Measurements from ENCODE around the gene AQP12B.

The AQP12B gene

DNA sequence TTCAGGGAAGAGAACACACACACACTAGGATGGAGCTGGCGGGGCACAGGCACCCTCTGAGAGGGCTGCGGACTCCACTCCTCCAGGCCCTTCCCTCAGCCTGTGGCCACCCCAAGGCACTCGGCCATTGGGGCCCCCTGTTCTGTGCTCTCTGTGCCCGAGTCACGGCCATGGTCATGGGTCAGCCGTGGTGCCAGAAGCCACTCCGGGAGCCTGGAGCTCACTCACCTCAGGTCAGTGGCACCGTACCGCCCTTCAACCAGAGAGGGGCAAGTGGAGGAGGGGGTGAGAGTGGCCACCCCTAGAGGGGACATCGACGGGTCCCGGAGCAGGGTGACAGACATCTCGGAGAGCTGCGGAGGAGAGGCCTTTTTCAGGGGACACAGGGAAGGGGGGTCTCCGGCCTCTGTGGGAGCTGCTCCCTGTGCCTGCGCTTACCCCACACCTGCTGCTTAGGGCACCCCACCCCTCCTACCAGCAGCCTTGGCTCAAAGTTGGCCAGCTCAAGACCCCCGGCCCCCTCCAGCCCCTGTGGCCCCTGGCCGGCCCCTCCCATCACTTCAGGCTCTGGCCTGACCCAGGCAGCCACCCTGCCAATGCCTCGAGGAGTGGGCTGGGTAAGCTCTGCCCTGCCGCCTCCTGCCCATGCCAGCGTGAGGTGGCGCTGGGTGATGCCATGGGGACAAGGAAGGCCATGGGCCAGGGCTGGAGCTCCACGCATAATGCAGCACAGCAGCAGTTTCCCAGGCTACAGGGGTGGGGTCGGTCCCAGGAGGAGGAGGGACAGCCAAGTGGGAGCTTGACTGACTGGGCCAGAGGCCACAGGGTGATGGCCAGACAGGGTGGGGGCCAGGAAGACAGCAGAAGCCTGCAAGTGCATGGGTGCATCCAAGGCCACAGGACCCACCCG is 38.3 kb upstream of the AQP12B start:
- H3K4me2 ChIP-seq (ENCODE audit: low read length) = no peak overlapping the region
- H3K9me3 ChIP-seq (ENCODE audit: insufficient read depth, low read length) = no peaks in the 10 kb centered on the region
- H3K9ac ChIP-seq (ENCODE audit: low read length) = no peak overlapping the region
- no peaks in the 10 kb centered on the region for H3K4me1 ChIP-seq (ENCODE audit: low read length)
- no peak for TF ChIP-seq EZH2phosphoT487 (IDR thresholded peaks at IDR 0.05; ENCODE audit: low read depth)
- TF ChIP-seq, protein P1, sequence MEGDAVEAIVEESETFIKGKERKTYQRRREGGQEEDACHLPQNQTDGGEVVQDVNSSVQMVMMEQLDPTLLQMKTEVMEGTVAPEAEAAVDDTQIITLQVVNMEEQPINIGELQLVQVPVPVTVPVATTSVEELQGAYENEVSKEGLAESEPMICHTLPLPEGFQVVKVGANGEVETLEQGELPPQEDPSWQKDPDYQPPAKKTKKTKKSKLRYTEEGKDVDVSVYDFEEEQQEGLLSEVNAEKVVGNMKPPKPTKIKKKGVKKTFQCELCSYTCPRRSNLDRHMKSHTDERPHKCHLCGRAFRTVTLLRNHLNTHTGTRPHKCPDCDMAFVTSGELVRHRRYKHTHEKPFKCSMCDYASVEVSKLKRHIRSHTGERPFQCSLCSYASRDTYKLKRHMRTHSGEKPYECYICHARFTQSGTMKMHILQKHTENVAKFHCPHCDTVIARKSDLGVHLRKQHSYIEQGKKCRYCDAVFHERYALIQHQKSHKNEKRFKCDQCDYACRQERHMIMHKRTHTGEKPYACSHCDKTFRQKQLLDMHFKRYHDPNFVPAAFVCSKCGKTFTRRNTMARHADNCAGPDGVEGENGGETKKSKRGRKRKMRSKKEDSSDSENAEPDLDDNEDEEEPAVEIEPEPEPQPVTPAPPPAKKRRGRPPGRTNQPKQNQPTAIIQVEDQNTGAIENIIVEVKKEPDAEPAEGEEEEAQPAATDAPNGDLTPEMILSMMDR (IDR thresholded peaks at IDR 0.05; ENCODE audit: low read depth, low read length) = no peak
- no peak overlapping the region for H3K4me3 ChIP-seq (ENCODE audit: low read length)
- no peaks in the 10 kb centered on the region for H3K36me3 ChIP-seq (replicated peaks; ENCODE audit: low read depth, low read length)
- H4K20me1 ChIP-seq (ENCODE audit: insufficient read depth, low read length) = no peaks in the 10 kb centered on the region
- no peaks in the 10 kb centered on the region for H3K27me3 ChIP-seq (ENCODE audit: low read depth, low read length)
- no peaks in the 10 kb centered on the region for H3K79me2 ChIP-seq (ENCODE audit: low read length)
- H3K27ac ChIP-seq (ENCODE audit: low read length) = no peak overlapping the region
- no peak overlapping the region for H2AFZ ChIP-seq (ENCODE audit: low read depth, low read length)

DNA sequence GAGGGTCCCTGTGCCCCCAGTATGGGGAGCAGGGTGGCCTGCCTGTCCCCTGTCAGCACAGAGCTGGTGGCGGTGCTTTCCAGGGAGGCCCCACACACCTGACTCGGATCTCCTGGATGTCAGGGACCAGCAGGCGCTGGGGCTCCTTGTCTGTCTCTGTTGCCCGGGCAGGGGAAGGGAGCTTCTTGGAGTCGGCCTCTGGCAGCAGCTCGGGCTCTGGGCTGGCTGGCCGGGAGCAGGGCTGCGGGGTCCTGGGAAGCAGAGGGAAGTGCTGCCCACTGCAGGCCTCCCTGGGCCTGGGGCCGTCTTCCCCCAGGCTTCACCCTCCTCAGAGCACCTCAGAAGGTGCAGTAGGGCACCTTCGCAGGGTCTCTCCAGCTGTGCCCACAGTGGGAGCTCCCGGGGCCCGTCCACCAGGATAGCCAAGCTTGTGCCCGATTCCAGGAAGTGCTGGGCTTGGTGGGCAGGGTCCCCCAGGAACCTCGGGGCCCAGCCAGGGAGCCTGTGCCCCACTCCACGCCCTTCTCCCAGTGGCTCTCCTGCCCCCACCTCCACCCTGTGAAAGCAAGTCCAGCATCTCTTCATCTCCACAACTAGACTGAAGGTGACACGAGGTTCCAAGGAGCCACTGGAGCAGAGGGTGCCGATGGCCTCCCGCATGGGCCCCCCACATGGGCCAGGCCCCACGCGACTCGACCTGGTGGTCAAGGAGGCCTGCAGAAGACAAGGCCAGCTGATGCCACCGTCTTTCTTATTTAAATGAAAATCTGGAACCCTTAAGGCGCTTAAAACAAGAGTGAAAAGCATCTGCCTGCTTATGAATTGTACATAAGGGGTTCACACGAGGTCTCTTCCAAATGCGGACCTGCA is 37.2 kb upstream of the AQP12B start:
- Histone ChIP-seq H4K20me1 (ENCODE audit: insufficient read depth, low read length) (no peaks in the 10 kb centered on the region), H3K9ac (ENCODE audit: low read length) (no peak overlapping the region), H3K9me3 (ENCODE audit: insufficient read depth, low read length) (no peaks in the 10 kb centered on the region), H3K27me3 (ENCODE audit: low read depth, low read length) (no peaks in the 10 kb centered on the region), H3K79me2 (ENCODE audit: low read length) (no peaks in the 10 kb centered on the region), H2AFZ (ENCODE audit: low read depth, low read length) (no peak overlapping the region), H3K4me1 (ENCODE audit: low read length) (no peaks in the 10 kb centered on the region), H3K4me2 (ENCODE audit: low read length) (no peak overlapping the region), H3K36me3 (replicated peaks; ENCODE audit: low read depth, low read length) (no peaks in the 10 kb centered on the region), H3K4me3 (ENCODE audit: low read length) (no peak overlapping the region), H3K27ac (ENCODE audit: low read length) (no peak overlapping the region)
- no peak for TF ChIP-seq EZH2phosphoT487 (IDR thresholded peaks at IDR 0.05; ENCODE audit: low read depth)
- TF ChIP-seq, protein P1 (IDR thresholded peaks at IDR 0.05; ENCODE audit: low read depth, low read length) = no peak

DNA sequence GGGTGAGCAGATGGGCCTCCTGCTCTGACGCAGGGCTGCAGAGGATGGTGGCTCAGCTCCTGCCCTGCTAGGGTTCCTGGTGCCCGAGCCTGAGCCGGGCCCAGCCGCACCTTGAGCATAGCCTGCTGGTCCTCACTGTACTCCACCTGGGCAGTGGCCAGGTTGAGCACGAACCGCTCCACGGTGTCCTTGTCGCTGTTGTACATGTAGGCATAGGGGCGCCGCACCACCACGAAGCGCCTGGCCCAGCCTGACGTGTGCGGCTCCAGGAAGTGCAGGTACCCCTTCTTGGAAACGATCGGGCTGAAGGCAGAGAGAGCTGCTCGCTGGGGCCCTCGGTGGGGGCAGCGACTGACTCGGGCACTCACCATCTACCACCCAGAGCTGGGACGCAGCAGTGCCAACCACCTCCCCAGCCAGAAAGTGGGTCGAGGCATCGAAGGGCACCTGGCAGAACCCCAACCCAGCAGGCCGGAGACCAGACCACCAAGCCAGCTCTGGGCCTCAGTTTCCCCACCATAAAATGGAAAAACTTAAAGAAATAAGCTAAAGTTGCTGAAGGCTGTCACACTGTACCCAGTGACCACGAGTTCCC is 36.3 kb upstream of the AQP12B start:
- H3K79me2 ChIP-seq (ENCODE audit: low read length) = no peaks in the 10 kb centered on the region

More for the DNA sequence above, 36.3 kb upstream of the AQP12B start:
- Histone ChIP-seq H3K9me3 (ENCODE audit: insufficient read depth, low read length) (no peaks in the 10 kb centered on the region), H2AFZ (ENCODE audit: low read depth, low read length) (no peak overlapping the region), H3K4me1 (ENCODE audit: low read length) (no peaks in the 10 kb centered on the region), H3K36me3 (replicated peaks; ENCODE audit: low read depth, low read length) (no peaks in the 10 kb centered on the region), H3K4me3 (ENCODE audit: low read length) (no peak overlapping the region), H3K27me3 (ENCODE audit: low read depth, low read length) (no peaks in the 10 kb centered on the region), H3K27ac (ENCODE audit: low read length) (no peak overlapping the region), H3K4me2 (ENCODE audit: low read length) (no peak overlapping the region), H3K9ac (ENCODE audit: low read length) (no peak overlapping the region), H4K20me1 (ENCODE audit: insufficient read depth, low read length) (no peaks in the 10 kb centered on the region)
- TF ChIP-seq EZH2phosphoT487 (IDR thresholded peaks at IDR 0.05; ENCODE audit: low read depth) = no peak
- TF ChIP-seq, protein P1 (IDR thresholded peaks at IDR 0.05; ENCODE audit: low read depth, low read length) = no peak

Measured in OCI-LY3 (cell line).